SU-DHL-6 (cell line): ENCODE measurements around the gene ROBO2.

Experiments
- H2AFZ ChIP-seq: fragments of 200-600 bp; sonication (generic); 2 replicates; pipeline ENCODE4 v1.6.1; 2014; ENCODE audit warnings: low read depth, mild to moderate bottlenecking, moderate library complexity, mixed read lengths, antibody characterized with exemption, low read length; ENCODE audit not compliant: severe bottlenecking
- H3F3A ChIP-seq: fragments of 200-600 bp; shearing (Covaris generic); 2 replicates; pipeline ENCODE4 v1.6.0; 2016; ENCODE audit warnings: antibody characterized with exemption, mild to moderate bottlenecking; ENCODE audit not compliant: insufficient read depth
- H3K27ac ChIP-seq: fragments of 200-600 bp; sonication (generic); 2 replicates; pipeline ENCODE4 v1.5.1; 2016; ENCODE audit warnings: low read depth, mild to moderate bottlenecking, low read length, moderate library complexity, mixed read lengths
- H3K27me3 ChIP-seq: fragments of 200-600 bp; sonication (generic), shearing (Covaris generic); 2 replicates; pipeline ENCODE4 v1.6.0; 2014; ENCODE audit warnings: mild to moderate bottlenecking, low read length
- H3K36me3 ChIP-seq: fragments of 200-600 bp; sonication (generic); 2 replicates; pipeline ENCODE4 v1.6.1; 2014; ENCODE audit warnings: mild to moderate bottlenecking, low read length, mixed read lengths
- H3K4me2 ChIP-seq: fragments of 300-600, 200-600 bp; shearing (Covaris generic), sonication (generic); 2 replicates; pipeline ENCODE4 v1.6.0; 2014; ENCODE audit warnings: low read length, low read depth, mild to moderate bottlenecking; ENCODE audit not compliant: poor library complexity, severe bottlenecking
- H3K4me3 ChIP-seq: fragments of 200-600 bp; sonication (generic); 2 replicates; pipeline ENCODE4 v1.5.1; 2014; ENCODE audit warnings: antibody characterized with exemption, low read length, mild to moderate bottlenecking, mixed read lengths; ENCODE audit not compliant: insufficient read depth, poor library complexity, severe bottlenecking
- H3K79me2 ChIP-seq: fragments of 200-600 bp; sonication (generic); 2 replicates; pipeline ENCODE4 v1.6.1; 2014; ENCODE audit warnings: mild to moderate bottlenecking, low read length, moderate library complexity; ENCODE audit not compliant: insufficient read depth
- H3K9ac ChIP-seq: fragments of 200-600 bp; sonication (generic); 2 replicates; pipeline ENCODE4 v1.7.0; 2014; ENCODE audit warnings: mild to moderate bottlenecking, low read length
- H3K9me2 ChIP-seq: fragments of 200-600 bp; sonication (generic); replicated peaks from 2 replicates; pipeline ENCODE4 v1.6.1; 2014; ENCODE audit warnings: low read length; ENCODE audit not compliant: insufficient read depth
- H3K9me3 ChIP-seq: fragments of 200-600 bp; sonication (generic); 2 replicates; pipeline ENCODE4 v1.6.1; 2014; ENCODE audit warnings: low read length, mixed read lengths; ENCODE audit not compliant: insufficient read depth
- H4K20me1 ChIP-seq: fragments of 200-600 bp; sonication (generic); 2 replicates; pipeline ENCODE4 v1.6.1; 2014; ENCODE audit warnings: low read depth, mild to moderate bottlenecking, antibody characterized with exemption, low read length, moderate library complexity, mixed read lengths
- EZH2phosphoT487 ChIP-seq: fragments of 200-600 bp; sonication (generic), shearing (Covaris generic); conservative IDR thresholded peaks from 2 replicates; pipeline ENCODE4 v1.6.1; 2018; ENCODE audit warnings: mild to moderate bottlenecking, antibody characterized with exemption, low read length, moderate library complexity, mixed read lengths
- TF ChIP-seq, protein P1 (sequence below): fragments of 200-600 bp; sonication (generic); IDR thresholded peaks from one replicate; pipeline ENCODE4 v1.5.1; 2017; ENCODE audit warnings: antibody characterized with exemption, mild to moderate bottlenecking, low read length, moderate library complexity; ENCODE audit not compliant: insufficient read depth, poor library complexity, severe bottlenecking

ROBO2 gene

DNA sequence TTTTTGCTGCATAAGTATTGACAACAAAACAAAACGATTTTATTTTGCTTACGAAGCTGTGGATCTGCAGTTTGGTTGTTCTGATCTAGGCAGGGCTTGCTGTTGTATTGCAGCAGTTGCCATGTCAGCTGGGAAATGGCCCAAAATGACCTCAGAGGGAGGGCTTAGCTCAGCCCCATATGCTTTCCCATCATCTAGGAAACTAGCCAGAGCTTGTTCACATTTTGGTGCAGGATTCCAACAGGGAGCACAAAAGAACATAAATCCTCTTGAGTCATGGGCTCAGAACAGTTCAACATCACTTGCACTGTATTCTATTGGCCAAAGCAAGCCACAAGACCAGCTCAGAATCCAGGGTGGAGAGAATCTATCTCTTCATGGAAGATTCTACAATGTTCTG is 42.2 kb upstream of the ROBO2 start:
- Histone ChIP-seq H3K4me2 (no peak overlapping the region), H3K9ac (no peak overlapping the region), H3K4me3 (no peak overlapping the region), H3K27ac (no peak overlapping the region), H3K27me3 (no peaks in the 10 kb centered on the region), H3F3A (no peaks in the 10 kb centered on the region), H4K20me1 (no peaks in the 10 kb centered on the region), H3K36me3 (no peaks in the 10 kb centered on the region), H3K9me2 (no peaks in the 10 kb centered on the region), H3K9me3 (no peaks in the 10 kb centered on the region), H2AFZ (no peak overlapping the region), H3K79me2 (no peaks in the 10 kb centered on the region)
- TF ChIP-seq EZH2phosphoT487: no peak
- TF ChIP-seq, protein P1, sequence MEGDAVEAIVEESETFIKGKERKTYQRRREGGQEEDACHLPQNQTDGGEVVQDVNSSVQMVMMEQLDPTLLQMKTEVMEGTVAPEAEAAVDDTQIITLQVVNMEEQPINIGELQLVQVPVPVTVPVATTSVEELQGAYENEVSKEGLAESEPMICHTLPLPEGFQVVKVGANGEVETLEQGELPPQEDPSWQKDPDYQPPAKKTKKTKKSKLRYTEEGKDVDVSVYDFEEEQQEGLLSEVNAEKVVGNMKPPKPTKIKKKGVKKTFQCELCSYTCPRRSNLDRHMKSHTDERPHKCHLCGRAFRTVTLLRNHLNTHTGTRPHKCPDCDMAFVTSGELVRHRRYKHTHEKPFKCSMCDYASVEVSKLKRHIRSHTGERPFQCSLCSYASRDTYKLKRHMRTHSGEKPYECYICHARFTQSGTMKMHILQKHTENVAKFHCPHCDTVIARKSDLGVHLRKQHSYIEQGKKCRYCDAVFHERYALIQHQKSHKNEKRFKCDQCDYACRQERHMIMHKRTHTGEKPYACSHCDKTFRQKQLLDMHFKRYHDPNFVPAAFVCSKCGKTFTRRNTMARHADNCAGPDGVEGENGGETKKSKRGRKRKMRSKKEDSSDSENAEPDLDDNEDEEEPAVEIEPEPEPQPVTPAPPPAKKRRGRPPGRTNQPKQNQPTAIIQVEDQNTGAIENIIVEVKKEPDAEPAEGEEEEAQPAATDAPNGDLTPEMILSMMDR: no peak

DNA sequence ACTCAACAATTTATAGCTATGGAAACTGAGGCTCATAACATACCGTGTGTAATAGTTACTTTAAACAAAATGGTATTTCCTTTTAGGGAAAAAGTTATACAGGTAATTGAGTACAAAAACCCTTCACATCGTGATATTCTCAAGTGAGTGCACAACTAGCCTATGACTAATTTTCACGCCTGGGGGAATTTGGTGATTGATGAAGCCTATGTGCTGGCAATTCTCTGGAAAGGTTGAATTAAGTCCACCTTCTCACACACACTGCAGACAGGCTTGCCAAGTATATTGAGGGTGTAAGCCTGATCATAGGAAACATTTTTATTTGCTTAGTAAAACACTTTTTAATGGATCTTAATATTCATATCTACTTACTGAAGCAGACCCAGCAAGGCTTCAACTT is 41.3 kb upstream of the ROBO2 start:
- Histone ChIP-seq H3K4me2 (no peak overlapping the region), H3K9me3 (no peaks in the 10 kb centered on the region), H2AFZ (no peak overlapping the region), H4K20me1 (no peaks in the 10 kb centered on the region), H3K4me3 (no peak overlapping the region), H3K27me3 (no peaks in the 10 kb centered on the region), H3F3A (no peaks in the 10 kb centered on the region), H3K9me2 (no peaks in the 10 kb centered on the region), H3K79me2 (no peaks in the 10 kb centered on the region), H3K27ac (no peak overlapping the region), H3K36me3 (no peaks in the 10 kb centered on the region), H3K9ac (no peak overlapping the region)
- no peak for TF ChIP-seq EZH2phosphoT487
- TF ChIP-seq, protein P1: no peak

DNA sequence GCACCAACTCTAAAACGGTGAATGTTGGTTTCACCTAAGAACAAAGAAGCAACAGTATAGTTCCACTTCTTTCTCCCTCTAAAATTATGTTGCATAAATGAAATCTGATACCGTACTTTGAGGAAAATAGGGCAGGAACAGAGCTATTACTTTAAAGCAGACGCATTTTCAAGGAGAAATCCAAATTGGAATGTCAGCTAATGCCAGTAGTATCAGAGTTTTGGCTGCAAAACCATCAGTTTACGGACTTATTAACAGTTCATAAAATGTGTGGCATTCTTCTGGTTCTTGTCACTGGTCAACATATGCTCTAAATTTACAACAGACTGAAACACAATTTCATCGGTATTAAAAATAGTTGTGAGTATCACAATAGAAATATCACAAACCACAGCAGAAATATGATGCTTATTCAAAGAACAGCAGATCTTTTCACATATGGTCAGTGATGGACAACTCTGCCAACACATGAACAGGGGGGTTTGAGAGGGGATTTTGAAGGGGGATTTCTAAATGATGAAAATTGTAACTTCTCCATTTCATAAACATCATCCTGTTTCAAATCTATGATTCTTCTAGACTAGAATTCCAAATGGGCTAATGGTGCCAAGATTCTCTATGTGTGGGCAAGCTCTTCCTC is 38.7 kb upstream of the ROBO2 start:
- Histone ChIP-seq H3K9me2 (no peaks in the 10 kb centered on the region), H3K4me2 (no peak overlapping the region), H3F3A (no peaks in the 10 kb centered on the region), H3K9ac (no peak overlapping the region), H3K4me3 (no peak overlapping the region), H3K36me3 (no peaks in the 10 kb centered on the region), H3K27ac (no peak overlapping the region), H3K79me2 (no peaks in the 10 kb centered on the region), H3K27me3 (no peaks in the 10 kb centered on the region), H2AFZ (no peak overlapping the region), H3K9me3 (no peaks in the 10 kb centered on the region), H4K20me1 (no peaks in the 10 kb centered on the region)
- TF ChIP-seq EZH2phosphoT487: no peak
- TF ChIP-seq, protein P1: no peak
